Measurements from ENCODE around the gene SND1.

Gene SND1

GRCh38 chr7:127644484-127644883, 7.5 kb upstream of the SND1 start:
- ChIA-PET POLR2A (no interaction called here), CTCF (interaction anchor here (0.6 kb wide), 1 partner anchor 8 kb away, joined by 3 read pairs; no protein-coding TSS in a partner anchor)
- no peak for TF ChIP-seq PRDM4 (tag by site-specific recombination; IDR thresholded peaks at IDR 0.05)
- TF ChIP-seq KLF1 (tag by site-specific recombination; IDR thresholded peaks at IDR 0.05) = no peak
- TF ChIP-seq KLF8 (tag by site-specific recombination; IDR thresholded peaks at IDR 0.05) = no peak
- no peak for TF ChIP-seq ZBTB7A (tag by site-specific recombination; IDR thresholded peaks at IDR 0.05; ENCODE audit: low read depth)
- no peak for TF ChIP-seq ZNF221 (tag by site-specific recombination; IDR thresholded peaks at IDR 0.05; ENCODE audit: borderline replicate concordance)
- no peak for TF ChIP-seq ZNF184 (tag by site-specific recombination; IDR thresholded peaks at IDR 0.05)
- no peak for TF ChIP-seq ZNF138 (tag by site-specific recombination; IDR thresholded peaks at IDR 0.05; ENCODE audit: borderline replicate concordance)
- TF ChIP-seq ZFP37 (tag by site-specific recombination; IDR thresholded peaks at IDR 0.05) = no peak
- no peak for TF ChIP-seq ZNF664 (tag by site-specific recombination; IDR thresholded peaks at IDR 0.05)
- no peak for TF ChIP-seq ZNF580 (tag by site-specific recombination; IDR thresholded peaks at IDR 0.05)
- TF ChIP-seq ZNF610 (tag by site-specific recombination; IDR thresholded peaks at IDR 0.05; ENCODE audit: borderline replicate concordance) = no peak
- no peak for TF ChIP-seq ZBTB10 (tag by site-specific recombination; IDR thresholded peaks at IDR 0.05)
- TF ChIP-seq ZNF157 (tag by site-specific recombination; IDR thresholded peaks at IDR 0.05) = no peak
- TF ChIP-seq ZNF48 (tag by site-specific recombination; IDR thresholded peaks at IDR 0.05) = no peak
- Histone ChIP-seq H3K9me3 (ENCODE audit: control insufficient read depth, insufficient read depth, low read depth, low read length) (no peaks in the 10 kb centered on the region), H3K4me1 (ENCODE audit: control insufficient read depth, insufficient read depth, low read length) (no peaks in the 10 kb centered on the region), H3K36me3 (ENCODE audit: control insufficient read depth in 2 of 2, insufficient read depth in 1 of 2, low read length in 2 of 2) (no peaks in the 10 kb centered on the region), H3K27ac (ENCODE audit: extremely low read depth, low read depth, low read length) (no peak overlapping the region), H3K4me3 (ENCODE audit: low read depth, low read length) (no peak overlapping the region)

- TF ChIP-seq ZSCAN4 (tag by site-specific recombination; IDR thresholded peaks at IDR 0.05) (no peak), SCRT1 (tag by site-specific recombination; IDR thresholded peaks at IDR 0.05; ENCODE audit: borderline replicate concordance) (peak; percentile 59; the same call in 1 of the 2 replicates), ZSCAN5A (tag by site-specific recombination; IDR thresholded peaks at IDR 0.05) (no peak), ZBTB10 (tag by site-specific recombination; IDR thresholded peaks at IDR 0.05) (no peak), ZNF561 (tag by site-specific recombination; IDR thresholded peaks at IDR 0.05; ENCODE audit: borderline replicate concordance) (no peak), ZNF37A (tag by site-specific recombination; IDR thresholded peaks at IDR 0.05) (no peak), HOXC10 (CRISPR knock-in tag; IDR thresholded peaks at IDR 0.05) (no peak), SCRT2 (tag by site-specific recombination; IDR thresholded peaks at IDR 0.05) (peak; percentile 53; the same call in 1 of the 2 replicates)
- no peaks in the 10 kb centered on the region for H3K4me1 ChIP-seq (ENCODE audit: control insufficient read depth, insufficient read depth, low read length)
- H3K27ac ChIP-seq (ENCODE audit: extremely low read depth, low read depth, low read length) = no peak overlapping the region
- no peak overlapping the region for H3K4me3 ChIP-seq (ENCODE audit: low read depth, low read length)
- ChIA-PET POLR2A (no interaction called here), CTCF (interaction anchor here (1.8 kb wide), 1 partner anchor 19 kb away, joined by 4 read pairs; no protein-coding TSS in a partner anchor)
- no peaks in the 10 kb centered on the region for H3K9me3 ChIP-seq (ENCODE audit: control insufficient read depth, insufficient read depth, low read depth, low read length)
- H3K36me3 ChIP-seq (ENCODE audit: control insufficient read depth in 2 of 2, insufficient read depth in 1 of 2, low read length in 2 of 2) = no peaks in the 10 kb centered on the region
These were observed 4.4 kb upstream of the SND1 start for GRCh38 chr7:127647636-127648035.
